CD1c-positive myeloid dendritic cell (primary cell): ENCODE data around the gene COL20A1.
"Not testable (repeated sequence)": the region's sequence is repeated elsewhere in the genome, so short reads cannot be mapped to it uniquely, and the experiment has no call there.

ENCODE experiments used
- DNase-seq: peaks from one replicate; pipeline ENCODE4 v3.0.0-alpha.2; 2016; ENCODE audit errors: extremely low spot score

Gene COL20A1

DNA sequence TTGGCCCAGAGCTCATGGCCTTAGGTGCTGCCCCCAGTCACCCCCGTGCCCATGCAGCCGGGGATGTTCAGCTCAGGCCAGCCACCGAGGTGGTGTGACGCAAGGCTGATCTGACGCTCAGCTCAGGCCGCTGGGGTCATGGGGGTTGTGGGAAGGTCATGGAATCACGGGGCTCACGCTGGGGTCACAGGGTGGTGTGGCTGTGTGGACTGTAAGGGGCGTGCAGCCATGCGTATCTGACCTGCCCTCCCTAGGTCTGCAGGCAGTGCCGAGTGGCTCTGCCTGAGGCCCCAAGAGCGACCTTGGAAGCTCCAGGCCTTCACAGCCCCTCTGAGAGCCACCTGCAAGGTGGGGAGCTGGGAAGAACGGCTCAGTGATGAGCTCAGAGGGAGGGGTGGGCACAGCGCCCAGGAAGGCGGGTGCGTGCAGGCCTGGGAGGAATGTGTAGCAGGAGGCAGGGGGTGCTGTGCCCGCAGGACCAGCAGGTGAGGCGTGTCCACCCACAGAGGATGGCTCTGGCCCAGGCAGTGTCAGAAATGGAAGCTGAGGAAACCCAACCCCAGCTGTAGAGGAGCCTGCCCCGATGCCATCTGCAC, 40.4 kb downstream of the COL20A1 start:
- no peak for DNase-seq

DNA sequence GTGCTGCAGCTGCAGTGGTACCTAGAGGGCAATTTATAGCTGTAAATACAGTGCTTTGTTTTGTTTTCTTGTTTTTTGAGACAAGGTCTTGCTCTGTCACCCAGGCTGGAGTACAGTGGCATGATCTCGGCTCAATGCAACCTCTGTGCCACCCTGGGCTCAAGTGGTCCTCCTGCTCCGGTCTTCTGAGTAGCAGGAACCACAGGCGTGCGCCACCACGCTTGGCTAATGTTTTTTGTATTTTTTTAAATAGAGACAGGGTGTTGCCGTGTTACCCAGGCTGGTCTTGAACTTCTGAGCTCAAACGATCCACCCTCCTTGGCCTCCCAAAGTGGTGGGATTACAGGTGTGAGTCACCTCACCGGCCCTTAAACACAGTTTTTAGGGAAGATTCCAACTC, 41.4 kb downstream of the COL20A1 start:
- DNase-seq, result no peak

DNA sequence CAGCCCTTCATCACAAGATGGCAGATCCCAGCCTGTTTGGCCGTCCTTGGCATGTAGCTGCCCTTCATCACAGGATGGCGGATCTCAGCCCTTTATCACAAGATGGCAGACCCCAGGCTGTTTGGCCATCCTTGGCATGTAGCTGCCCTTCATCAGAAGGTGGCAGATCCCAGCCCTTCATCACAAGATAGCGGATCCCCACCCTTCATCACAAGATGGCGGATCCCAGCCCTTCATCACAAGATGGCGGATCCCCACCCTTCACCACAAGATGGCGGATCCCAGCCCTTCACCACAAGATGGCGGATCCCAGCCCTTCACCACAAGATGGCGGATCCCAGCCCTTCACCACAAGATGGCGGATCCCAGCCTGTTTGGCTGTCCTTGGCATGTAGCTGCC, 42.1 kb downstream of the COL20A1 start:
- not testable (repeated sequence) for DNase-seq

DNA sequence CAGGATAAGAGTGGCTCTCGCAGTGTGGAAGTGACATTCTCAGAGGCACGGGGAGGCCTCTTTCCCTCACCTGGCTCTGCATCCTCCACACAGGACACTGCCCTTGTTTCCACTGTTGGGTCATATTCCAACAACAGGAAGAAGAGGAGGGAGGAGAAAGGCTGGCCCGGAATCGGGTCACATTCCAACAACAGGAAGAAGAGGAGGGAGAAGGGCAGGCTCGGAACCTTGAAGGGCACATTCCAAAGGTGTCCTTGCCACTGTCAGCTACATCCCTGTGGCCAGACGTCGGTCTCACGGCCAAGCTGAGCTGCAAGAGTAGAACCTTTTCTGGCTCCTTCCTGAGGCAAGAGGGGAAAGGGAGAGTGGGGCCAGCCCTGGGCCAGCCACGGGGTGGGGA, 42.7 kb downstream of the COL20A1 start:
- no peak for DNase-seq

DNA sequence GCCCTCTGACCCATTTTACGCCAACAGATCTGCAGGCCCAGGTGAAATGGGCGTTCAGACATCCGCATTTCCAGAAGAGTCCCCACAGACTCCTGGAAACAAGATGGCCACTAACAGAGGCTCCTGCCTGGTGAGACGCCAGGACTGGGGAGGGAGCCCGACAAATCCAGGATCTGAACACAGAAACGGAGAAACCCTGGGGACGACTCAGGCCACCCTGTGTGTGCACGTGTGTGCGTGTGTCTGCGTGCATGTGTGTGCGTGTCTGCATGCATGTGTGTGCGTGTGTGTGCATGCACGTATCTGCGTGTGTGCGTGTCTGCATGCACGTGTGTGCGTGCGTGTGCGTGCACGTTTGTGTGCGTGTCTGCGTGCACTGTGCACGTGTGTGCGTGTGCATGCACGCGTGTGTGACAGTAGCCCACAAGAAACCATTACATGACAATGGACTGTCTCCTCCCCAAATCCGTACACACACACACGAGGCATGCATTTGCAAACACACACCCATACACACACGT, 43.3 kb downstream of the COL20A1 start:
- no peak for DNase-seq

DNA sequence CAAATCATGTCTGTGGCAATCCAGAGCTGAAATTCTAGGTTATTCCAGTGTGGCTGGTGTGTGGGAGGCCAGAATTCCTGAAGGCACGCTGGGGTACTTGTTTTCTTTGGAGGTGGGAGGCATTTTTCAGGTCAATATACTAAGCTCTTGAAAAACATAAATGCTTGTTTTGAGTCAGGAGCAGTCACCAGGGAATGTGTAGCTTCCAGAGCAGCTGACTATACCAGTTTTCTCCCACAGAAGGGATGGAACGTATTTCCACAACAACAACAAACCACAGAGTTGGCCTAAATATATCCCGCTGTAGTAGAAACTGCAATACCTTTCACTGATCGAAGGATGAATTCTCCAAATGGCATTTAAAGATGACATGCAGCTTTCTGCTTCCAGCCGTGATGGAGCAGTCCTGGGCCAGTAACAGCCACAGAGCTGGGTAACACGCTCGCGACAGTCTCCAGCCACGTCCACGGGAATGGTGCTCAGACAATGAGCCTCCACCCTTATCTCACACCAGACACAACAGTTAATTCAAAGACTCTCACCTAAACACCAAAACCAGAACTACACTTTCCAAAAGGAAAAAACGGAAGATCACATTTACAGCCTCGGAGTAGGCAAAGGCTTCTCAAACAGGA, 44.9 kb downstream of the COL20A1 start:
- no peak for DNase-seq

DNA sequence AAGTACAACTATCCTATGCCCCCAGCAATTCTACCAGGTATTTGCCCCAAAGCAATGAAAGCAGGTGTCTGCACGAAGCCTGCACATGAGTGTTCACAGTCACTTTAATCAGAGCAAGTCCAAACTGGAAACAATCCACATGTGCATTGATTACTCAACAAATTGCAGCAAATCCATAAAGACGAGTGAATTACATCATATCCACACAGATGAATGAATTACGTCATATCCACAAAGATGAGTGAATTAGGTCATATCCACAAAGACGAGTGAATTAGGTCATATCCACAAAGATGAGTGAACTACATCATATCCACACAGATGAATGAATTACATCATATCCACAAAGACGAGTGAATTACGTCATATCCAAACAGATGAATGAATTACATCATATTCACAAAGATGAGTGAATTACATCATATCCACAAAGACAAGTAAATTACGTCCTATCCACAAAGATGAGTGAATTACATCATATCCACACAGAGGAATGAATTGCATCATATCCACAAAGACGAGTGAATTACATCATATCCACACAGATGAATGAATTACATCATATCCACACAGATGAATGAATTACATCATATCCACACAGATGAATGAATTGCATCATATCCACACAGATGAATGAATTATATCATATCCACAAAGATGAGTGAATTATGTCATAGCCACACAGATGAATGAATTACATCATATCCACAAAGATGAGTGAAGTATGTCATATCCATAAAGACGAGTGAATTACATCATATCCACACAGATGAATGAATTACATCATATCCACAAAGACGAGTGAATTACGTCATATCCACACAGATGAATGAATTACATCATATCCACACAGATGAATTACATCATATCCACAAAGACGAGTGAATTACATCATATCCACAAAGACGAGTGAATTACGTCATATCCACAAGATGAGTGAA, 46.4 kb downstream of the COL20A1 start:
- DNase-seq, result not testable (repeated sequence)

DNA sequence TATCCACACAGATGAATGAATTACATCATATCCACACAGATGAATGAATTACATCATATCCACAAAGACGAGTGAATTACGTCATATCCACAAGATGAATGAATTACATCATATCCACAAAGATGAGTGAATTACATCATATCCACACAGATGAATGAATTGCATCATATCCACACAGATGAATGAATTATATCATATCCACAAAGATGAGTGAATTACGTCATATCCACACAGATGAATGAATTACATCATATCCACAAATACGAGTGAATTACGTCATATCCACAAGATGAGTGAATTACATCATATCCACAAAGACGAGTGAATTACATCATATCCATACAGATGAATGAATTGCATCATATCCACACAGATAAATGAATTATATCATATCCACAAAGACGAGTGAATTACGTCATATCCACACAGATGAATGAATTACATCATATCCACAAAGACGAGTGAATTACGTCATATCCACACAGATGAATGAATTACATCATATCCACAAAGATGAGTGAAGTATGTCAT, 47.2 kb downstream of the COL20A1 start:
- not testable (repeated sequence) for DNase-seq

DNA sequence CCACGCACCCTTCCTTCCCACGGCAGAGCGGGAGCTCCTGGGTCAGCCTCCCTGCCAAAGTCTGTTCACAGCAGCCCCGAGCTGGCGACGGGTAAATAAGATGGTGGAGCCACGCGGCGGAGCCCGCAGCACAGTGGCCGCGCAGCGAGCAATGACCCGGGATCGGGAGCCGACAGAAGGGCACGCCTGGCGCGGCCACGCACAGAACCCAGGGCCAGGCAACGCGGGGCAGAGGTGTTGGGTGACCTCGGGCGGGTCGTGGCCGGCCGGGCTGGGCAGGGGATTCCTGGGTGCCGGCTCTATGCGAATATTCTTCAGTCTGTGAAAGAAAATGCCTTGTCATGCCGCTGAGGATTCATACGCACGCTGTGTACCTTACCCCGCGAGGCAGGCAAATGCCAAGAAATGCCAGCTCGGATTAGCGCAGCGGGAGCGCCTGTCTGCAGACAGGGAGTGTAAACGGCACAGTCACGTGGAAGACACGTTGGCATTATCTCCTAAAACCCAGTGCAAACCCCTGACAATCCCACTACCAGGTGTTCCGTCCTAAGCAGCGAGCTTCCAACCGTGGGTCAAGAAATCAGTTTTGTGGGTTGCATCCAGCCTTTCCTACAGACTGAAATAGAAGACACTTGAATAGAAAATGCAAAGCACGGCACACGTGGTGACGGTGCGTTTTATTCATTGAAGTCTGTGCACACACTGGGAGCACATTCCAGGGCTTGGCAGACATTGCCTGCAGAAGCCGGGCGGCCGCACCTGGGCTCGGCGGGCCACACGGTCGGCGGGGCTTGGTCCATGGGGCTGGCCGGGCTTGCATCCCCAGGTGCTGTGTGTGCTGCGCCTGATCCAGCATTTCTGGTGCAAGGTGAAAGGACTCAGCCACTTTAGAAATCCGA, 49.8 kb downstream of the COL20A1 start:
- no peak for DNase-seq

DNA sequence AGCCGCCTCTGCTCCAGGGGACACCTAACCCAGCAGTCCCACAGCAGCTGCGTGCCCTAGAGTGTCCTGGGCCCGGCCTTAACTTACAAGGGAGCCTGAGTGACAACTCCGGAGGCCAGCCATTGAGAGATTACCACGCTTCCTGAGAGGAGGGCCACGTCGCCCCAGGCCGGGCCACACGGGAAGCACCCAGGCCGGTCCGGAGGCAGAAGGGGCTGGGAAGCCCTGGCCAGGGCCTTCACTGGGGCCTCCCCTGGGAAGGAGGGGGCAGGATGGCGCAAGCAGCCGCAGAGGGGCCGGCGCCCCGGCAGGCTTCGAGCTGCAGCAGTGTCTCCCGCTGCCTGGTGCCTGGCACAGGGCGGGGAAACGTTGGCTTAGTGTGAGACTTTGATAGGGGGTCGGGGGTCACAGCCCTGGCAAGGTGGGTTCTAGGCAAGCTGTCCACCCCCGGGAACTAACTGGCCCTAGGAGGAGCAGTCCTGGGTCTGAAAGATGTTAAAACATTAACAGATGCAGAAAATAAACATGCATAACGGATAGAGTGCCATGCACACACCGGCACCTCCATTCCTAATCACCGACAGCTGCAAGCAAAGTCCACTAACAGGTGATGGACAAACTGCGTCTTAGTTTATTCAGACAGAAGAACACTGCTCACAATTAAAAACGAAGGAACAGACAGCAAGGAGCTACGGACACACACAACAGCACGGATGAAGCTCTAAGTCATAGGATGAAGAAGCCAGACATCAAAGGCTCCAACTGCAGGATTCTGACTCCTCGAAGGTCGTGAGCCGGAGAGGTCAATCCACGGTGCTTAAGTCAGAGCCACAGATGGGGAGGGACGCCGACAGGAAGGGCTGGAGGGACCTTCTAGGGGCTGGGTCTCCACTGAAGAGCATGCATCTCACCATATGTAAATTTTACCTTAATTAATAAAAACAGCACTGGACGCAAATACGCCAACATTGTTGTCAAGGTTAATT, 50.8 kb downstream of the COL20A1 start:
- no peak for DNase-seq

DNA sequence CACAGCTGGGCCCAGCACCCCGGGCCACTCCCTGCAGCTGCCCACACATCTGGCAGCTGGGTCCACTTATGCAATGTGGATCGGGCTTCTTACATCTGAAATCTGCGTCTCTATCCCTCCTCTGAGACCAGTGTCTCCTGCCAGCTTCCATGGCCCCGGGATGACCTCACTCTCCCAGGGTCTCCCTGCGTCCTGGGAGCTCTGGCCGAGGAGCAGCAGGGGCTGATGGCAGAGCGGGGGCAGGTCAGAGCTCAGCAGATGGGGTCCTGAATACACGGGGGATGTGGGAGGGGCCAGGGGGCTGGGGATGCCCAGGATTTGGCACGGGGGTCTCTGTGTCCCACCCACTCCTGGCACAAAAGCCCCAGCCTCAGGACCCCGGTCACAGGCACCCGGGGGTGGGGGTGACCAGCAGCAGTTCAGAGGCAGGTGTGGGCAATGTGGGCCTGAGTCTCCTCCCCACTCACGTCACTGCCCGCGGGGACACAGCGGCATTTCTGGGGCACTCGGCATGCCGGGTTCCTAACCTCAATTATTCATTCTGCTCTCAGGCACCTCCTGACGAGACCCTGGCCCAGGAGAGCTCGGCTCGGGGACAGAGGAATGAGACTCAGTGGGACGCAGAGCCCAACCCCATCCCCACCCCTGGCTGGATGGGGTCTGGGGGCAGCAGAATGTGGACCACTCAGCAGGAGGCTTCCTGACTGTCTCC, 51.8 kb downstream of the COL20A1 start:
- no peak for DNase-seq

DNA sequence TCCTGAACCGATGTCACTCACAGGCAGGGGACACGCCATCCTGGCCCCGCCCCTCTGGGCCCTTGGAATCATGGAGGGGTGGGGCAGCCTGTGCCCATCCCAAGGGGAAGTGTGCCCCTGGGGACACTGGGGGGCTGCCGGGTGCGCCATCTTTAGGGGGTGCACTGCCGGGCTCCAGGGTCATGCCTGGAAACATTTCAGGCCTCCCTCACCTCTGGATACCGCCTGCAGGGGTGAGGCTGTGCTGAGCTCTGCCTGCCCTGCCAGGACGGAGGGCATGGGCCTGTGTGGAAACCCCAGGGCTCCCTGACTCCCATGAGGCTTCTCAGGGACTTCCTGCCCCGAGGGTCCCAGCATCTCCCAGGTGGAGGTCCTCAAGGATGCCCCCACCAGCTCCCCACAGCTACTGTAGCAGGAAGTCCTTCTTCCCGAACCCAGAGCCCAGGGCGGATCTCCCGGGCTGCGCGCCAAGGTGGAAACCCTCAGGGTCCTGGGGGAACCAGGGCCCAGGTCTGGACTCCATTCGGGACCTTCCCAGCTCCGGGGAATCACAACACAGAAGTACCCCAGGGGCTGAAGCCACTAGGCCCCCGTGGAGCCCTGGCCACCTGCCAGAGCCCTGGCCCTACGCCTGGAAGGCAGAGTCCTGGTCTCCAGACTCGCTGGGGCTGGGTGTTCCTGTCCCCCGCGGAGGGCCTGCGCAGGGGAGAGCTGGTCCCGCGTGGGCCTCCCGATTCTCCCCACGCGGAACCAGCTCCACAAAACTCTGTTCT, 52.5 kb downstream of the COL20A1 start:
- no peak for DNase-seq

DNA sequence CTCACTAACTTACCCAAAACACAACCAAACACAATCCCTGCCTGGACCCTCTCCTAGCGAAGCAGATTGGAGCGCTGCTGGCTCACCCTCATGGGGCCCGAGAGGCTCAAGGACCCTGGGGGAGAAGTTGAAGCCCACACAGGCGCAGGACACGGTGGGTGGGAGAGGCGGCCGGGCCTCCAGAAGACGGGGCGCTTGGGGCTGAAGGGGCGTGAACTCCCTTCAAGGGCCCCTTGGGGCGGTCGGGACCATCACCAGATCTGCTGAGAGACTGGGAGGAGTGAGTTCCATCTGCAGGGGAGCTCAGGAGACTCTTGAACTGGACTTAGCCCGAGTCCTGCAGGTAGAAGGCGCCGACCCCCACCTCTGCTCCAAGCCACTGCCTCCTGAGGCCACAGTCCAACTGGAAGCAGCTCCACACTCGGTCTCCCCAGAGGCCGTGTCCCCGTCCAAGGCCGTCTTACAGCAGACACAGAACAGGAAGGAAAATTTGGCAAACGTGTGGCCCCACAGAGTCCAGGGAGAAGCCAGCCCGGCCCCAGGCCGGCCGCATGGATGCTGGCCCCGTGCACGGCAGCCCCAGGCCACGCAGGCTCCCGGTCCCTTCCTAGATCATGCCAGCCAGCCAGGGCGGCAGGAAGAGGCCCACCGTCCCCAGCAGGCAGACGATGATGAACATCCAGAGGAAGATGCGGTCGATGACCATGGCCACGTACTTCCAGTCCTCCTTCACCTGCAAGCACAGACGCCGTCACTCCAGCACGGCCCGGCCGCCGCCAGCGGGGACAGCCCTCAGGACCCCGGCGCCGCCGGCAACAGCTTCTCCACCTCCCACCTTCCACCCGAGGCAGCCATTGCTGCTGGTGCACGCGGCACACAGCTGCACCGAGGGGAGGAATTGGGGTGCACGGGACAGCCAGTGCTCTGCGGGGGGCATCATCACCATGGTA, 53.4 kb downstream of the COL20A1 start:
- DNase-seq, result no peak

DNA sequence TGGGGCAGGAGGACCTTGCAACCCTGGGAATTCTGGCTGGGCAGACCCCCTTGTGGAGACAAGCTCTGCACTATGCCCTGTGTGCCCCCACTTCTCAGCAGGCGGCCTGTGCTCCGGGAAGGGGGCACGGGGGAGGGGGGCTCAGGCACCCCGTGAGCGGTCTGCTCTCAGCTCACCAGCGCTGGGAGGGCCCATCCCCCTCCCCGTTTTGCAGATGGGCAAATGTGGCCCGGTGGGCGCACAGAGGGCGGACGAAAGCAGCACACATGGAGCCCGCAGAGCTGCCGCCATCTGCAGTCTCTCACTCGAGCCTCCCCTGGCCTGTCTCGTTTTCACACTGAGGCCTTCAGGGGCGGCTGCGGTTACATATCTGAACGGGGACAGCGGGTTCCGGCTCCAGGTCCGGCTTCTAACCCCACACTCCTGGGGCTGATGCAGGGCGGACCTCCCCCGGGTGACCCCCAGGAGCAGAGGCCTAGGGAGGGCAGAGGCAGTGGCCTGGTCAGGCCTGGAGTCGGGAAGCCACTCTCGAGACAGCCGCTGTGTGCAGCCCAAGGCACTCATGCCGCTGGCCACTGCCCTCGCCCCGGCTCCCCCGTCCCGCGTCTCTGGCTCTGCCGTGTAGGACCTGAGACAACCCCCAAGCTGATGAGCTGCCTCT, 54.2 kb downstream of the COL20A1 start:
- DNase-seq, result no peak

DNA sequence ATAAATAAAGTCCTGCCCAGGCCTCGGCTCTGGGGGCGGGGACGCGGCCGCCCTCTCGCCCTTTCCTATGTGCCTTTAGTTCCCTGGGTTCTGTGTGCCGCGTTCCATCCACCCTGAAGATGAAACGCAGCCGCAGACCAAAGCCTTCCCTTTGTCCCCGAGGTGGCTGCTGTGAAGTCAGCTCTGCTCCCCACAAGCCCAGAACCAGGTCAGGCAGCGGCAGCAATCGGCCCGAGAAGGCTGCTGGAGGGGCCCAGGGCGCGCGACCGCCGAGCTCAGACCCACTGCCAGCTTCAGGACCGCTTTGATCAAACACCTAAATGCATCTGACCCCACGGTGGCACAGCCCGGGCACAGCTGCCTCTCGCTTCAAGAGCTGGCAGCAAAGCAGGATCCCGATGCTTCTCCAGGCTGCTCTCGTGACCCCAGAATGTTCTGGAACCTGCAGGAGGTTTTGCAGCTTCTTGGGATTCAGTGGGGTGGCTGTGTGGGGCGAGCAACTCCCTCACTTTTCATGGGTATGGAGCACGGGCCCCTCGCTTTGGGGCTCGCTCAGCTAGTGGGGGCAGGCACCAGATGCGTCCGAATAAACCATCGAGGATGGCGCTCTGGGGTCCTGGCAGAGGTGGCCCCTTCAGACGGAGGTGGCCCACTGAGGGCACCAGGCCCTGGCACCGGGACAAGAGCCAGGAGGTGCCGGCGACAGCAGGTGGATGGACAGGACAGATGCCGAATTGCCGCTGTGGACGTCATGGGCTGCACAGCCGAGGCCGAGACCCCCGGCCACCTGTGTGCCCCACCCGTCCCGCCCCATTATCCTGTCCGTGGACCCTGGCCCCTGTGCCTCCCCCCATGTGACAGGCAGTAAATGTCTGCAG, 55.2 kb downstream of the COL20A1 start:
- no peak for DNase-seq
